ENCODE data around the gene HSD17B1. TPM values are rescaled to one million over a fixed set of nuclear protein-coding genes. Genes with fewer than 3 reads are reported as not detected.

Gene HSD17B1
- total and polyA plus RNA-seq, 2 of the 13 experiments (the other 11 are each of a cell fraction or from before 2014, with no cell fraction given) = 0.54 to 0.93 TPM

- TF ChIP-seq, protein P1, sequence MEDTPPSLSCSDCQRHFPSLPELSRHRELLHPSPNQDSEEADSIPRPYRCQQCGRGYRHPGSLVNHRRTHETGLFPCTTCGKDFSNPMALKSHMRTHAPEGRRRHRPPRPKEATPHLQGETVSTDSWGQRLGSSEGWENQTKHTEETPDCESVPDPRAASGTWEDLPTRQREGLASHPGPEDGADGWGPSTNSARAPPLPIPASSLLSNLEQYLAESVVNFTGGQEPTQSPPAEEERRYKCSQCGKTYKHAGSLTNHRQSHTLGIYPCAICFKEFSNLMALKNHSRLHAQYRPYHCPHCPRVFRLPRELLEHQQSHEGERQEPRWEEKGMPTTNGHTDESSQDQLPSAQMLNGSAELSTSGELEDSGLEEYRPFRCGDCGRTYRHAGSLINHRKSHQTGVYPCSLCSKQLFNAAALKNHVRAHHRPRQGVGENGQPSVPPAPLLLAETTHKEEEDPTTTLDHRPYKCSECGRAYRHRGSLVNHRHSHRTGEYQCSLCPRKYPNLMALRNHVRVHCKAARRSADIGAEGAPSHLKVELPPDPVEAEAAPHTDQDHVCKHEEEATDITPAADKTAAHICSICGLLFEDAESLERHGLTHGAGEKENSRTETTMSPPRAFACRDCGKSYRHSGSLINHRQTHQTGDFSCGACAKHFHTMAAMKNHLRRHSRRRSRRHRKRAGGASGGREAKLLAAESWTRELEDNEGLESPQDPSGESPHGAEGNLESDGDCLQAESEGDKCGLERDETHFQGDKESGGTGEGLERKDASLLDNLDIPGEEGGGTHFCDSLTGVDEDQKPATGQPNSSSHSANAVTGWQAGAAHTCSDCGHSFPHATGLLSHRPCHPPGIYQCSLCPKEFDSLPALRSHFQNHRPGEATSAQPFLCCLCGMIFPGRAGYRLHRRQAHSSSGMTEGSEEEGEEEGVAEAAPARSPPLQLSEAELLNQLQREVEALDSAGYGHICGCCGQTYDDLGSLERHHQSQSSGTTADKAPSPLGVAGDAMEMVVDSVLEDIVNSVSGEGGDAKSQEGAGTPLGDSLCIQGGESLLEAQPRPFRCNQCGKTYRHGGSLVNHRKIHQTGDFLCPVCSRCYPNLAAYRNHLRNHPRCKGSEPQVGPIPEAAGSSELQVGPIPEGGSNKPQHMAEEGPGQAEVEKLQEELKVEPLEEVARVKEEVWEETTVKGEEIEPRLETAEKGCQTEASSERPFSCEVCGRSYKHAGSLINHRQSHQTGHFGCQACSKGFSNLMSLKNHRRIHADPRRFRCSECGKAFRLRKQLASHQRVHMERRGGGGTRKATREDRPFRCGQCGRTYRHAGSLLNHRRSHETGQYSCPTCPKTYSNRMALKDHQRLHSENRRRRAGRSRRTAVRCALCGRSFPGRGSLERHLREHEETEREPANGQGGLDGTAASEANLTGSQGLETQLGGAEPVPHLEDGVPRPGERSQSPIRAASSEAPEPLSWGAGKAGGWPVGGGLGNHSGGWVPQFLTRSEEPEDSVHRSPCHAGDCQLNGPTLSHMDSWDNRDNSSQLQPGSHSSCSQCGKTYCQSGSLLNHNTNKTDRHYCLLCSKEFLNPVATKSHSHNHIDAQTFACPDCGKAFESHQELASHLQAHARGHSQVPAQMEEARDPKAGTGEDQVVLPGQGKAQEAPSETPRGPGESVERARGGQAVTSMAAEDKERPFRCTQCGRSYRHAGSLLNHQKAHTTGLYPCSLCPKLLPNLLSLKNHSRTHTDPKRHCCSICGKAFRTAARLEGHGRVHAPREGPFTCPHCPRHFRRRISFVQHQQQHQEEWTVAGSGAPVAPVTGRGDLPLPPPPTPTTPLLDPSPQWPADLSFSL (CRISPR knock-in tag; IDR thresholded peaks at IDR 0.05) = no peak; the same call in 1 of the 2 replicates
- no peak; the same call in none of the 2 replicates for TF ChIP-seq KAT7 (CRISPR knock-in tag; IDR thresholded peaks at IDR 0.05; ENCODE audit: borderline replicate concordance)
- no peak for TF ChIP-seq CEBPB (IDR thresholded peaks at IDR 0.05; ENCODE audit: borderline replicate concordance, low read depth, low read length)
- peak; percentile 27 for TF ChIP-seq CBX1 (IDR thresholded peaks at IDR 0.05; ENCODE audit: low read depth)
- TF ChIP-seq ZNF878 (CRISPR knock-in tag; IDR thresholded peaks at IDR 0.05) = peak; percentile 99
- peak; percentile 40; the same call in 1 of the 2 replicates for TF ChIP-seq POLR2AphosphoS5 (IDR thresholded peaks at IDR 0.05; ENCODE audit: low read depth, low read length)
- peak; percentile 57 for TF ChIP-seq RBM22 (optimal IDR thresholded peaks at IDR 0.05; ENCODE audit: low read length)
- TF ChIP-seq ZNF530 (CRISPR knock-in tag; IDR thresholded peaks at IDR 0.05; ENCODE audit: low read depth) = no peak
- peak; percentile 66; the same call in 1 of the 2 replicates for TF ChIP-seq ZNF350 (CRISPR knock-in tag; IDR thresholded peaks at IDR 0.05; ENCODE audit: borderline replicate concordance, low read depth)
- peak; percentile 94 for TF ChIP-seq MIER3 (CRISPR knock-in tag; IDR thresholded peaks at IDR 0.05; ENCODE audit: borderline replicate concordance)
- peak; percentile 85 for TF ChIP-seq ZBTB33 (CRISPR knock-in tag; IDR thresholded peaks at IDR 0.05)
- peak; percentile 95 for TF ChIP-seq THAP7 (CRISPR knock-in tag; IDR thresholded peaks at IDR 0.05)
- TF ChIP-seq HIVEP1 (CRISPR knock-in tag; IDR thresholded peaks at IDR 0.05) = peak; percentile 39; the same call in 1 of the 2 replicates
- peak; percentile 39; the same call in 1 of the 2 replicates for TF ChIP-seq ARHGAP35 (CRISPR knock-in tag; IDR thresholded peaks at IDR 0.05; ENCODE audit: borderline replicate concordance)
- TF ChIP-seq ZUFSP (CRISPR knock-in tag; IDR thresholded peaks at IDR 0.05; ENCODE audit: borderline replicate concordance) = no peak
- TF ChIP-seq, protein P2, sequence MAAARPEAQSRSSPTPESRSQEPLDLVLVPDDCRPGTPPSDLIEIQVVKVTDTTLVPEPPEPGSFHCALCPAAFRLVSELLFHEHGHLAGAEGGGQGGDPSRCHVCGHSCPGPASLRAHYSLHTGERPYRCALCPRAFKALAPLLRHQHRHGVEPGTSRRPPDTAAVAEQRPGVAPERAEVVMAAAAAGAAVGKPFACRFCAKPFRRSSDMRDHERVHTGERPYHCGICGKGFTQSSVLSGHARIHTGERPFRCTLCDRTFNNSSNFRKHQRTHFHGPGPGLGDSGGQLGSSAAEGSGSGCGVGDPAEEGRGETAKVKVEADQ (CRISPR knock-in tag; IDR thresholded peaks at IDR 0.05; ENCODE audit: borderline replicate concordance) = peak; percentile 65
Observed at GRCh38 chr17:42541041-42541833, 11.5 kb upstream of the HSD17B1 start (continued).
